Fibroblast of lung (primary cell): ENCODE data around the gene EPHB1. TPM values are rescaled to one million over a fixed set of nuclear protein-coding genes. Genes with fewer than 3 reads are reported as not detected.

Experiments used
- DNase-seq, 2 donors: peaks; one replicate each; pipeline versions ENCODE4 v3.0.0 to v3.0.0-alpha.2; 2010; ENCODE audit warnings: low read depth in 2 of 2
- H2AFZ ChIP-seq: 2 replicates; pipeline ENCODE4 v1.5.1; 2012; ENCODE audit warnings: low read length, control low read depth, inconsistent platforms
- H3K27ac ChIP-seq: 2 replicates; pipeline ENCODE4 v1.5.1; 2011; ENCODE audit warnings: low read length, control low read depth; ENCODE audit not compliant: insufficient read depth
- H3K27me3 ChIP-seq: 2 replicates; pipeline ENCODE4 v1.5.1; 2011; ENCODE audit warnings: mild to moderate bottlenecking, low read length; ENCODE audit not compliant: control insufficient read depth, insufficient read depth
- H3K36me3 ChIP-seq: 2 replicates; pipeline ENCODE4 v1.5.1; 2011; ENCODE audit warnings: low read length; ENCODE audit not compliant: control insufficient read depth, insufficient read depth
- H3K4me1 ChIP-seq: 2 replicates; pipeline ENCODE4 v1.5.1; 2011; ENCODE audit warnings: low read length; ENCODE audit not compliant: control insufficient read depth, insufficient read depth; ENCODE audit errors: extremely low read depth
- H3K4me2 ChIP-seq: 2 replicates; pipeline ENCODE4 v1.5.1; 2011; ENCODE audit warnings: low read length, control low read depth; ENCODE audit not compliant: insufficient read depth; ENCODE audit errors: extremely low read depth
- H3K4me3 ChIP-seq, 4 experiments: fragments of 200-600 bp in 1 of 4; sonication (generic) in 1 of 4; replicated peaks in 1 of 4; 2 replicates each; pipeline ENCODE4 v1.5.1; 2011 to 2016; ENCODE audit warnings: low read length in 4 of 4, low read depth in 3 of 4, mild to moderate bottlenecking in 3 of 4, control low read depth in 2 of 4, inconsistent platforms in 1 of 4, mixed read lengths in 1 of 4; ENCODE audit not compliant: insufficient read depth in 1 of 4; ENCODE audit errors: control extremely low read depth in 1 of 4
- H3K79me2 ChIP-seq: 2 replicates; pipeline ENCODE4 v1.5.1; 2012; ENCODE audit warnings: mild to moderate bottlenecking, low read length, inconsistent platforms; ENCODE audit not compliant: control insufficient read depth, insufficient read depth
- H3K9ac ChIP-seq: 2 replicates; pipeline ENCODE4 v1.5.1; 2011; ENCODE audit warnings: mild to moderate bottlenecking, low read length, control low read depth; ENCODE audit not compliant: insufficient read depth
- H3K9me3 ChIP-seq: 2 replicates; pipeline ENCODE4 v1.5.1; 2012; ENCODE audit warnings: low read depth, low read length; ENCODE audit not compliant: control insufficient read depth, insufficient read depth
- H4K20me1 ChIP-seq: 2 replicates; pipeline ENCODE4 v1.5.1; 2011; ENCODE audit warnings: low read length; ENCODE audit not compliant: control insufficient read depth, insufficient read depth; ENCODE audit errors: extremely low read depth
- EZH2 ChIP-seq: IDR thresholded peaks from 2 replicates; pipeline ENCODE4 v1.5.1; 2012; ENCODE audit warnings: low read length, control low read depth, mild to moderate bottlenecking; ENCODE audit errors: missing control alignments
- polyA plus RNA-seq, 2 donors: library from polyadenylated mRNA; depleted of rRNA in 1 of 2; stranded (reverse) in 1 of 2; unstranded in 1 of 2; fragments of >200 nt; gene quantifications; 2 replicates each; pipeline ENCODE4 v1.2.1, GENCODE V29; 2011 to 2012; ENCODE audit warnings: missing spikeins in 1 of 2
- total RNA-seq: library from RNA; depleted of rRNA; stranded (reverse); fragments of >200 nt; gene quantifications from 2 replicates; pipeline ENCODE4 v1.2.1, GENCODE V29; 2014
- TF ChIP-seq, protein P1 (sequence below), 2 donors: IDR thresholded peaks in 1 of 2; conservative IDR thresholded peaks in 1 of 2; 1 replicate in 1 of 2; 2 replicates in 1 of 2; pipeline ENCODE4 v1.5.1; 2011 to 2012; ENCODE audit warnings: low read length in 2 of 2, control low read depth in 1 of 2, inconsistent platforms in 1 of 2, low read depth in 1 of 2, mild to moderate bottlenecking in 1 of 2

The EPHB1 gene
- total and polyA plus RNA-seq, 2 donors (not counting 1 experiment from before 2014, with no cell fraction given), result 0.14 to 0.50 TPM

DNA sequence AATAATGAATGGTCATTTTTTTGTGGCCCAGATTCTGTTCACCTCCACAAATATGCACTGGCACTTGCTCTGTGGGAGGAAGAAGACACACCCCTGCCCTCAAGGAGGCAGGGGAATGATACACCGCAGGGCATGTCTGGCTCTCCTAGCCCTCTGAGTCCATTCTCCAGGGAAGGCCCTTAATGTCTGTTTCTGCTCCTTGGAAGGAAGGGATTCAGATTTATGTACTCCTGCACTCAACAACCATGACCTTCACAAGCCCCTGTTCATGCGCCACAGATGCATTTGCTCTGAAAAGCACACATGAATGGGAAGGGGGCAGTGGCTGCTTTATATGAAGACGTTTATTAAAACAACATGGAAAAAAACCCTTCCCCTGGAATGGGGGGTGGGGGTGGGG, 333.8 kb downstream of the EPHB1 start:
- Histone ChIP-seq H3K4me1 (no peaks in the 10 kb centered on the region), H3K27ac (no peak overlapping the region), H3K79me2 (no peaks in the 10 kb centered on the region), H3K36me3 (no peaks in the 10 kb centered on the region), H3K4me2 (no peak overlapping the region), H4K20me1 (no peaks in the 10 kb centered on the region), H3K9me3 (no peaks in the 10 kb centered on the region), H3K27me3 (no peaks in the 10 kb centered on the region), H2AFZ (no peak overlapping the region), H3K4me3 (no peak overlapping the region), H3K9ac (no peak overlapping the region)
- DNase-seq, result no peak
- TF ChIP-seq EZH2, result no peak
- TF ChIP-seq, protein P1, sequence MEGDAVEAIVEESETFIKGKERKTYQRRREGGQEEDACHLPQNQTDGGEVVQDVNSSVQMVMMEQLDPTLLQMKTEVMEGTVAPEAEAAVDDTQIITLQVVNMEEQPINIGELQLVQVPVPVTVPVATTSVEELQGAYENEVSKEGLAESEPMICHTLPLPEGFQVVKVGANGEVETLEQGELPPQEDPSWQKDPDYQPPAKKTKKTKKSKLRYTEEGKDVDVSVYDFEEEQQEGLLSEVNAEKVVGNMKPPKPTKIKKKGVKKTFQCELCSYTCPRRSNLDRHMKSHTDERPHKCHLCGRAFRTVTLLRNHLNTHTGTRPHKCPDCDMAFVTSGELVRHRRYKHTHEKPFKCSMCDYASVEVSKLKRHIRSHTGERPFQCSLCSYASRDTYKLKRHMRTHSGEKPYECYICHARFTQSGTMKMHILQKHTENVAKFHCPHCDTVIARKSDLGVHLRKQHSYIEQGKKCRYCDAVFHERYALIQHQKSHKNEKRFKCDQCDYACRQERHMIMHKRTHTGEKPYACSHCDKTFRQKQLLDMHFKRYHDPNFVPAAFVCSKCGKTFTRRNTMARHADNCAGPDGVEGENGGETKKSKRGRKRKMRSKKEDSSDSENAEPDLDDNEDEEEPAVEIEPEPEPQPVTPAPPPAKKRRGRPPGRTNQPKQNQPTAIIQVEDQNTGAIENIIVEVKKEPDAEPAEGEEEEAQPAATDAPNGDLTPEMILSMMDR (conservative IDR thresholded peaks at IDR 0.05 in 1 of 2, IDR thresholded peaks at IDR 0.05 in 1 of 2; ENCODE audit: low read depth in 1 of 2, low read length in 2 of 2), result no peak

- Histone ChIP-seq H2AFZ (no peak overlapping the region), H3K27me3 (no peaks in the 10 kb centered on the region), H3K9me3 (no peaks in the 10 kb centered on the region), H3K4me3 (no peak overlapping the region), H3K79me2 (no peaks in the 10 kb centered on the region), H3K4me1 (no peaks in the 10 kb centered on the region), H3K36me3 (no peaks in the 10 kb centered on the region), H4K20me1 (no peaks in the 10 kb centered on the region), H3K4me2 (no peak overlapping the region), H3K9ac (no peak overlapping the region), H3K27ac (no peak overlapping the region)
- DNase-seq, result no peak
- no peak for TF ChIP-seq EZH2
- TF ChIP-seq, protein P1 (conservative IDR thresholded peaks at IDR 0.05 in 1 of 2, IDR thresholded peaks at IDR 0.05 in 1 of 2; ENCODE audit: low read depth in 1 of 2, low read length in 2 of 2), result no peak
Measured at GRCh38 chr3:135131290-135131689, 336.2 kb downstream of the EPHB1 start.

- Histone ChIP-seq H3K27ac (no peak overlapping the region), H3K79me2 (no peaks in the 10 kb centered on the region), H3K27me3 (no peaks in the 10 kb centered on the region), H4K20me1 (no peaks in the 10 kb centered on the region), H3K4me3 (no peak overlapping the region), H3K4me2 (no peak overlapping the region), H2AFZ (no peak overlapping the region), H3K36me3 (no peaks in the 10 kb centered on the region), H3K9me3 (no peaks in the 10 kb centered on the region), H3K9ac (no peak overlapping the region), H3K4me1 (no peaks in the 10 kb centered on the region)
- no peak for TF ChIP-seq EZH2
- TF ChIP-seq, protein P1 (conservative IDR thresholded peaks at IDR 0.05 in 1 of 2, IDR thresholded peaks at IDR 0.05 in 1 of 2; ENCODE audit: low read depth in 1 of 2, low read length in 2 of 2), result no peak
- DNase-seq, result no peak
Measured at GRCh38 chr3:135133905-135134683, 339.0 kb downstream of the EPHB1 start.
